ENCODE data around the gene TMUB2.

- TF ChIP-seq, protein P1, sequence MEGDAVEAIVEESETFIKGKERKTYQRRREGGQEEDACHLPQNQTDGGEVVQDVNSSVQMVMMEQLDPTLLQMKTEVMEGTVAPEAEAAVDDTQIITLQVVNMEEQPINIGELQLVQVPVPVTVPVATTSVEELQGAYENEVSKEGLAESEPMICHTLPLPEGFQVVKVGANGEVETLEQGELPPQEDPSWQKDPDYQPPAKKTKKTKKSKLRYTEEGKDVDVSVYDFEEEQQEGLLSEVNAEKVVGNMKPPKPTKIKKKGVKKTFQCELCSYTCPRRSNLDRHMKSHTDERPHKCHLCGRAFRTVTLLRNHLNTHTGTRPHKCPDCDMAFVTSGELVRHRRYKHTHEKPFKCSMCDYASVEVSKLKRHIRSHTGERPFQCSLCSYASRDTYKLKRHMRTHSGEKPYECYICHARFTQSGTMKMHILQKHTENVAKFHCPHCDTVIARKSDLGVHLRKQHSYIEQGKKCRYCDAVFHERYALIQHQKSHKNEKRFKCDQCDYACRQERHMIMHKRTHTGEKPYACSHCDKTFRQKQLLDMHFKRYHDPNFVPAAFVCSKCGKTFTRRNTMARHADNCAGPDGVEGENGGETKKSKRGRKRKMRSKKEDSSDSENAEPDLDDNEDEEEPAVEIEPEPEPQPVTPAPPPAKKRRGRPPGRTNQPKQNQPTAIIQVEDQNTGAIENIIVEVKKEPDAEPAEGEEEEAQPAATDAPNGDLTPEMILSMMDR (IDR thresholded peaks at IDR 0.05), result no peak
- TF ChIP-seq POLR2A (IDR thresholded peaks at IDR 0.05), result no peak
Observed at GRCh38 chr17:44171931-44172455, 14.8 kb upstream of the TMUB2 start.
